ENCODE results near the gene ANKRD33B. TPM values are rescaled to one million over a fixed set of nuclear protein-coding genes. Genes with fewer than 3 reads are reported as not detected.
"Not testable (repeated sequence)": the region's sequence is repeated elsewhere in the genome, so short reads cannot be mapped to it uniquely, and the experiment has no call there.

Gene ANKRD33B
- total RNA-seq, 1 donor from 2014 or later: 13.3 TPM

- intact Hi-C loops (cut with micrococcal nuclease): no loop called here
These were observed 46.2 kb downstream of the ANKRD33B start for GRCh38 chr5:10610058-10610457.

- intact Hi-C loops (cut with micrococcal nuclease): no loop called here
These were observed 47.4 kb downstream of the ANKRD33B start for GRCh38 chr5:10611290-10611689.

- intact Hi-C loops (cut with micrococcal nuclease): no loop called here
These were observed 48.4 kb downstream of the ANKRD33B start for GRCh38 chr5:10612251-10612650.

- intact Hi-C loops (cut with micrococcal nuclease): no loop called here
These were observed 51.8 kb downstream of the ANKRD33B start for GRCh38 chr5:10615693-10616092.

GRCh38 chr5:10617103-10617502 lies 53.2 kb downstream of the ANKRD33B start:
- intact Hi-C loops (cut with micrococcal nuclease): no loop called here

- intact Hi-C loops (cut with micrococcal nuclease): no loop called here
These were observed 54.4 kb downstream of the ANKRD33B start for GRCh38 chr5:10618311-10618710.

- intact Hi-C loops (cut with micrococcal nuclease): no loop called here
These were observed 55.8 kb downstream of the ANKRD33B start for GRCh38 chr5:10619649-10620048.

GRCh38 chr5:10620346-10620745 lies 56.5 kb downstream of the ANKRD33B start:
- intact Hi-C loops (cut with micrococcal nuclease): no loop called here

- intact Hi-C loops (cut with micrococcal nuclease): no loop called here
These were observed 58.0 kb downstream of the ANKRD33B start for GRCh38 chr5:10621832-10622231.

- intact Hi-C loops (cut with micrococcal nuclease): no loop called here
These were observed 58.9 kb downstream of the ANKRD33B start for GRCh38 chr5:10622810-10623209.

GRCh38 chr5:10623305-10623910 lies 59.5 kb downstream of the ANKRD33B start:
- intact Hi-C loops (cut with micrococcal nuclease): no loop called here

GRCh38 chr5:10624206-10624605 lies 60.3 kb downstream of the ANKRD33B start:
- intact Hi-C loops (cut with micrococcal nuclease): no loop called here

- intact Hi-C loops (cut with micrococcal nuclease): no loop called here
These were observed 60.8 kb downstream of the ANKRD33B start for GRCh38 chr5:10624679-10625078.

- intact Hi-C loops (cut with micrococcal nuclease): loop anchor here (2.0 kb wide), 1 partner anchor 25 kb away; no protein-coding TSS in a partner anchor
These were observed 62.0 kb downstream of the ANKRD33B start for GRCh38 chr5:10625700-10626472.

- intact Hi-C loops (cut with micrococcal nuclease): loop anchor here (1.0 to 2.0 kb wide), 3 partner anchors 9 to 47 kb away; no protein-coding TSS in a partner anchor
These were observed 62.7 kb downstream of the ANKRD33B start for GRCh38 chr5:10626473-10627013.

GRCh38 chr5:10627160-10627701 lies 63.4 kb downstream of the ANKRD33B start:
- intact Hi-C loops (cut with micrococcal nuclease): loop anchor here (1.0 to 2.0 kb wide), 3 partner anchors 8 to 48 kb away; no protein-coding TSS in a partner anchor

GRCh38 chr5:10628601-10629000 lies 64.7 kb downstream of the ANKRD33B start:
- intact Hi-C loops (cut with micrococcal nuclease): loop anchor here (1.0 kb wide), 4 partner anchors 64 to 344 kb away; partner anchors contain the start of genes ANKRD33B and MARCHF6

GRCh38 chr5:10629682-10630081 lies 65.8 kb downstream of the ANKRD33B start:
- intact Hi-C loops (cut with micrococcal nuclease): no loop called here

GRCh38 chr5:10630126-10630525 lies 66.3 kb downstream of the ANKRD33B start:
- intact Hi-C loops (cut with micrococcal nuclease): no loop called here

- intact Hi-C loops (cut with micrococcal nuclease): not testable (repeated sequence)
These were observed 66.9 kb downstream of the ANKRD33B start for GRCh38 chr5:10630744-10631143.

- intact Hi-C loops (cut with micrococcal nuclease): no loop called here
These were observed 67.6 kb downstream of the ANKRD33B start for GRCh38 chr5:10631316-10631996.
